Suppressor macrophage treated with lipopolysaccharide for 4 hours (primary cell): ENCODE data around the gene C19orf81.
A peak's percentile ranks its signal among the peaks of the same experiment; 100 is the strongest.

ENCODE experiments used
- DNase-seq: peaks from one replicate; pipeline ENCODE4 v3.0.0-alpha.2; 2020

C19orf81 gene

GRCh38 chr19:50659318-50660087 is 10.3 kb downstream of the C19orf81 start:
- DNase-seq = no peak

GRCh38 chr19:50660088-50660366 is 10.8 kb downstream of the C19orf81 start:
- no peak for DNase-seq

- no peak for DNase-seq
Observed at GRCh38 chr19:50661023-50661422, 11.8 kb downstream of the C19orf81 start.

- no peak for DNase-seq
Observed at GRCh38 chr19:50661766-50662650, 12.8 kb downstream of the C19orf81 start.

- DNase-seq = no peak
Observed at GRCh38 chr19:50662651-50663481, 13.6 kb downstream of the C19orf81 start.

GRCh38 chr19:50663482-50663790 is 14.2 kb downstream of the C19orf81 start:
- no peak for DNase-seq

GRCh38 chr19:50664204-50664603 is 15.0 kb downstream of the C19orf81 start:
- DNase-seq = no peak

- no peak for DNase-seq
Observed at GRCh38 chr19:50666346-50667176, 17.3 kb downstream of the C19orf81 start.

- DNase-seq = no peak
Observed at GRCh38 chr19:50667177-50667758, 18.0 kb downstream of the C19orf81 start.

GRCh38 chr19:50667759-50668231 is 18.6 kb downstream of the C19orf81 start:
- no peak for DNase-seq

GRCh38 chr19:50668416-50668815 is 19.2 kb downstream of the C19orf81 start:
- no peak for DNase-seq

- no peak for DNase-seq
Observed at GRCh38 chr19:50668879-50669278, 19.6 kb downstream of the C19orf81 start.

GRCh38 chr19:50669302-50670101 is 20.3 kb downstream of the C19orf81 start:
- DNase-seq = peak; percentile 52

- DNase-seq = no peak
Observed at GRCh38 chr19:50670102-50670380, 20.8 kb downstream of the C19orf81 start.

- DNase-seq = no peak
Observed at GRCh38 chr19:50673118-50673517, 23.9 kb downstream of the C19orf81 start.

GRCh38 chr19:50676625-50677197 is 27.5 kb downstream of the C19orf81 start:
- DNase-seq = no peak

GRCh38 chr19:50677636-50678035 is 28.4 kb downstream of the C19orf81 start:
- no peak for DNase-seq

GRCh38 chr19:50678323-50678722 is 29.1 kb downstream of the C19orf81 start:
- no peak for DNase-seq

GRCh38 chr19:50679177-50680125 is 30.2 kb downstream of the C19orf81 start:
- DNase-seq = peak; percentile 80
